Mesenchymal stem cell (in vitro differentiated cells and primary cell): Measurements from ENCODE around the gene LIPC.

Experiments used
- DNase-seq: peaks from one replicate; pipeline ENCODE4 v3.0.0-alpha.2; 2013
- H2AFZ ChIP-seq: one replicate; pipeline ENCODE4 v1.6.1; 2013; ENCODE audit warnings: low read depth, mild to moderate bottlenecking, control low read depth, inconsistent platforms, low read length, moderate library complexity
- H2AK5ac ChIP-seq: 2 replicates; pipeline ENCODE4 v1.6.1; 2013; ENCODE audit warnings: low read length, moderate library complexity, mild to moderate bottlenecking, inconsistent platforms; ENCODE audit not compliant: severe bottlenecking
- H2BK120ac ChIP-seq: one replicate; pipeline ENCODE4 v1.6.1; 2013; ENCODE audit warnings: low read depth, mild to moderate bottlenecking, inconsistent platforms, low read length, moderate library complexity
- H2BK12ac ChIP-seq, 2 experiments: one replicate each; pipeline ENCODE4 v1.6.1; 2013; ENCODE audit warnings: inconsistent platforms in 2 of 2, low read length in 2 of 2, mild to moderate bottlenecking in 2 of 2, moderate library complexity in 2 of 2, control low read depth in 1 of 2
- H2BK15ac ChIP-seq: one replicate; pipeline ENCODE4 v1.6.1; 2013; ENCODE audit warnings: mild to moderate bottlenecking, low read depth, inconsistent platforms; ENCODE audit not compliant: poor library complexity, severe bottlenecking
- H2BK5ac ChIP-seq: 2 replicates; pipeline ENCODE4 v1.6.1; 2013; ENCODE audit warnings: low read depth, mild to moderate bottlenecking, low read length, control low read depth, inconsistent platforms; ENCODE audit not compliant: poor library complexity, severe bottlenecking
- H3K14ac ChIP-seq, 2 experiments: one replicate each; pipeline ENCODE4 v1.6.1; 2013; ENCODE audit warnings: inconsistent platforms in 2 of 2, low read length in 2 of 2, control low read depth in 1 of 2, mild to moderate bottlenecking in 1 of 2, moderate library complexity in 1 of 2
- H3K18ac ChIP-seq, 2 experiments: one replicate each; pipeline ENCODE4 v1.6.1; 2013; ENCODE audit warnings: inconsistent platforms in 2 of 2, low read length in 2 of 2, control low read depth in 1 of 2, low read depth in 1 of 2, mild to moderate bottlenecking in 1 of 2
- H3K23ac ChIP-seq, 2 experiments: one replicate each; pipeline ENCODE4 v1.6.1; 2013; ENCODE audit warnings: inconsistent platforms in 2 of 2, low read length in 2 of 2, mild to moderate bottlenecking in 2 of 2, moderate library complexity in 2 of 2, control low read depth in 1 of 2
- H3K27ac ChIP-seq: 2 replicates; pipeline ENCODE4 v1.5.1; 2013; ENCODE audit warnings: mild to moderate bottlenecking, moderate library complexity, low read length, control low read depth, inconsistent platforms; ENCODE audit not compliant: poor library complexity, severe bottlenecking
- H3K27me3 ChIP-seq, 2 experiments: 2 replicates each; pipeline versions ENCODE4 v1.6.1 to v1.7.0; 2013; ENCODE audit warnings: low read length in 2 of 2, mild to moderate bottlenecking in 2 of 2, moderate library complexity in 2 of 2, control low read depth in 1 of 2, inconsistent platforms in 1 of 2; ENCODE audit not compliant: control insufficient read depth in 1 of 2, insufficient read depth in 1 of 2
- H3K36me3 ChIP-seq, 2 experiments: 2 replicates each; pipeline versions ENCODE4 v1.6.1 to v1.7.0; 2013; ENCODE audit warnings: low read length in 2 of 2, control low read depth in 1 of 2, inconsistent platforms in 1 of 2, low read depth in 1 of 2, mild to moderate bottlenecking in 1 of 2; ENCODE audit not compliant: insufficient read depth in 2 of 2, control insufficient read depth in 1 of 2
- H3K4ac ChIP-seq, 2 experiments: one replicate each; pipeline ENCODE4 v1.6.1; 2013; ENCODE audit warnings: inconsistent platforms in 2 of 2, low read length in 2 of 2, mild to moderate bottlenecking in 2 of 2, moderate library complexity in 2 of 2, control low read depth in 1 of 2, low read depth in 1 of 2
- H3K4me1 ChIP-seq: 2 replicates; pipeline ENCODE4 v1.6.1; 2013; ENCODE audit warnings: low read depth, low read length, control low read depth; ENCODE audit not compliant: control insufficient read depth, insufficient read depth
- H3K4me2 ChIP-seq: 2 replicates; pipeline ENCODE4 v1.6.1; 2013; ENCODE audit warnings: low read length, mild to moderate bottlenecking, inconsistent platforms; ENCODE audit not compliant: poor library complexity, severe bottlenecking
- H3K4me3 ChIP-seq, 2 experiments: 2 replicates each; pipeline versions ENCODE4 v1.5.1 to v1.7.0; 2013; ENCODE audit warnings: low read length in 2 of 2, mild to moderate bottlenecking in 2 of 2, control low read depth in 1 of 2, low read depth in 1 of 2; ENCODE audit not compliant: insufficient read depth in 1 of 2
- H3K79me1 ChIP-seq: replicated peaks from 2 replicates; pipeline ENCODE4 v1.6.1; 2013; ENCODE audit warnings: mild to moderate bottlenecking, control low read depth, low read length, inconsistent platforms; ENCODE audit not compliant: poor library complexity, severe bottlenecking
- H3K9ac ChIP-seq: 2 replicates; pipeline ENCODE4 v1.7.0; 2013; ENCODE audit warnings: mild to moderate bottlenecking, low read length, moderate library complexity
- H3K9me3 ChIP-seq: 2 replicates; pipeline ENCODE4 v1.7.0; 2013; ENCODE audit warnings: mild to moderate bottlenecking, low read length; ENCODE audit not compliant: control insufficient read depth
- H4K8ac ChIP-seq: one replicate; pipeline ENCODE4 v1.6.1; 2013; ENCODE audit warnings: inconsistent platforms, mild to moderate bottlenecking, low read length, moderate library complexity
- H4K91ac ChIP-seq: one replicate; pipeline ENCODE4 v1.6.1; 2013; ENCODE audit warnings: mild to moderate bottlenecking, low read length, inconsistent platforms
- WGBS: methylation state at CpG from one replicate; pipeline ENCODE4 v1.1.7; 2013; ENCODE audit warnings: mixed read lengths; 5-methylcytosine and 5-hydroxymethylcytosine counted together

LIPC gene

GRCh38 chr15:58399739-58400138 is 32.1 kb upstream of the LIPC start:
- Histone ChIP-seq H4K8ac (no peak overlapping the region), H3K4me3 (no peak overlapping the region), H2BK15ac (no peak overlapping the region), H3K23ac (no peak overlapping the region), H3K79me1 (no peaks in the 10 kb centered on the region), H3K4ac (no peak overlapping the region), H3K9ac (no peak overlapping the region), H3K9me3 (no peaks in the 10 kb centered on the region), H3K27me3 (no peaks in the 10 kb centered on the region), H2AK5ac (no peak overlapping the region), H3K18ac (no peak overlapping the region), H2BK120ac (no peak overlapping the region), H2BK12ac (no peak overlapping the region), H2BK5ac (no peak overlapping the region), H3K27ac (no peak overlapping the region), H4K91ac (no peak overlapping the region), H3K4me2 (no peak overlapping the region), H3K4me1 (no peaks in the 10 kb centered on the region), H3K14ac (no peak overlapping the region), H2AFZ (no peak overlapping the region), H3K36me3 (no peaks in the 10 kb centered on the region)
- WGBS: 98% methylated on average over 3 of the region's 4 CpGs
- DNase-seq: no peak

DNA sequence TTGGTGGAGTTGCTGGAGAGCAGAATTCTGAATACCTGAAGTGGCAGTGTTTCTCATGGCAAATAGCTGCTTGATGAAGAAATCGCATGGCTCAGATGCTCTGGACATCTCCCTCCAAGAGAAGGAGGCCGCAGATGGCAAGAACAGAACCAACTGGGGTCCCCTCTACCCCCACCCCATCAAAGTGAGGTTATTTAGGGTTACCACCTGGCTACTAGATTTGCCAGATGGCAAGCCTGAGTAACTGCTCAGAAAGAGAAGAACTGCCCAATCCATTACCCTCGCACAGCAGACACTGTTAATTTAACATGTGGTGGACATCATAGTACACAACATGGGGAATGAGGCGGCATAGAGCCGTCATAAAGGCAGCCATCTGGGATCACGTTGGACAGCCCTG is 30.5 kb upstream of the LIPC start:
- Histone ChIP-seq H3K79me1 (no peaks in the 10 kb centered on the region), H3K4me1 (no peaks in the 10 kb centered on the region), H3K4me3 (no peak overlapping the region), H4K91ac (no peak overlapping the region), H3K18ac (no peak overlapping the region), H3K4me2 (no peak overlapping the region), H3K27ac (no peak overlapping the region), H2BK5ac (no peak overlapping the region), H3K4ac (no peak overlapping the region), H3K9ac (no peak overlapping the region), H3K9me3 (no peaks in the 10 kb centered on the region), H3K27me3 (no peaks in the 10 kb centered on the region), H2AFZ (no peak overlapping the region), H3K14ac (no peak overlapping the region), H3K36me3 (no peaks in the 10 kb centered on the region), H2BK12ac (no peak overlapping the region), H2BK15ac (no peak overlapping the region), H2AK5ac (no peak overlapping the region), H4K8ac (no peak overlapping the region), H3K23ac (no peak overlapping the region), H2BK120ac (no peak overlapping the region)
- WGBS: 83% methylated on average over 6 of the region's 6 CpGs
- DNase-seq: no peak

- Histone ChIP-seq H2BK12ac (peak overlapping the region in 1 of 2 experiments; percentile 51), H3K18ac (peak overlapping the region in 1 of 2 experiments; percentile 14), H3K27me3 (no peaks in the 10 kb centered on the region), H3K4me1 (no peaks in the 10 kb centered on the region), H3K36me3 (no peaks in the 10 kb centered on the region), H2AK5ac (no peak overlapping the region), H3K79me1 (no peaks in the 10 kb centered on the region), H2BK120ac (no peak overlapping the region), H3K4me3 (no peak overlapping the region), H3K9me3 (no peaks in the 10 kb centered on the region), H4K91ac (no peak overlapping the region), H2BK15ac (no peak overlapping the region), H3K27ac (no peak overlapping the region), H3K9ac (no peak overlapping the region), H3K23ac (no peak overlapping the region), H3K4ac (no peak overlapping the region), H2AFZ (no peak overlapping the region), H3K14ac (peak overlapping the region in 1 of 2 experiments; percentile 44), H3K4me2 (no peak overlapping the region), H2BK5ac (no peak overlapping the region), H4K8ac (no peak overlapping the region)
- DNase-seq: no peak
- 84% methylated on average over 8 of the region's 8 CpGs for WGBS
Observed at GRCh38 chr15:58401991-58402649, 29.7 kb upstream of the LIPC start.

GRCh38 chr15:58403581-58403980 is 28.2 kb upstream of the LIPC start:
- Histone ChIP-seq H3K18ac (no peak overlapping the region), H3K9ac (no peak overlapping the region), H2BK120ac (no peak overlapping the region), H2BK12ac (no peak overlapping the region), H3K4me3 (no peak overlapping the region), H3K27ac (no peak overlapping the region), H3K9me3 (no peaks in the 10 kb centered on the region), H3K4me2 (no peak overlapping the region), H3K36me3 (no peaks in the 10 kb centered on the region), H4K91ac (no peak overlapping the region), H3K14ac (no peak overlapping the region), H2AK5ac (no peak overlapping the region), H3K4ac (no peak overlapping the region), H3K79me1 (no peaks in the 10 kb centered on the region), H3K4me1 (no peaks in the 10 kb centered on the region), H3K27me3 (no peaks in the 10 kb centered on the region), H3K23ac (no peak overlapping the region), H2AFZ (no peak overlapping the region), H4K8ac (no peak overlapping the region), H2BK15ac (no peak overlapping the region), H2BK5ac (no peak overlapping the region)
- WGBS: 93% methylated on average over 4 of the region's 4 CpGs
- DNase-seq: no peak
